A673 (cell line): ENCODE results near the gene ZC3HAV1L.

Experiments used
- CTCF ChIP-seq: fragments of 300-800, 200-600 bp; sonication (generic); conservative IDR thresholded peaks from 2 replicates; pipeline ENCODE4 v1.5.1; 2017; ENCODE audit warnings: low read depth, mild to moderate bottlenecking, antibody characterized with exemption, low read length, moderate library complexity, mixed read lengths
- EZH2 ChIP-seq: fragments of 200-600 bp; sonication (generic); IDR thresholded peaks from 2 replicates; pipeline ENCODE4 v1.6.1; 2017; ENCODE audit warnings: borderline replicate concordance, low read depth, mild to moderate bottlenecking, mixed read lengths, antibody characterized with exemption, low read length; ENCODE audit not compliant: poor library complexity, severe bottlenecking

GRCh38 chr7:139033346-139034114 is 2.3 kb downstream of the ZC3HAV1L start:
- TF ChIP-seq CTCF (no peak), EZH2 (no peak)
